HCT116 (cell line): ENCODE data around the gene PDE1C. TPM values are rescaled to one million over a fixed set of nuclear protein-coding genes. Genes with fewer than 3 reads are reported as not detected.

Experiments
- ATAC-seq: fragments of 200-7000 bp; cut with Tn5 transposase; 2 replicates; pipeline ENCODE4 v1.9.1; 2020; ENCODE audit warnings: mild to moderate bottlenecking, moderate library complexity
- BruUV-seq: library from RNA; stranded (reverse); fragments of 400-500 nt; replicated peaks from 2 replicates; lab custom pipeline; 2021; lab: Mats Ljungman, UMichigan
- CTCF ChIA-PET: fragments of 300-600 bp; sonication (Branson Sonifier 250); formaldehyde crosslinking; loops from one replicate; lab custom pipeline; 2021; ENCODE audit warnings: antibody characterized with exemption; lab: Charles Lee
- POLR2A ChIA-PET: fragments of 300-600, 350-600 bp; sonication (Branson Sonifier 250); formaldehyde crosslinking; loops from one replicate; lab custom pipeline; 2021; ENCODE audit warnings: antibody characterized with exemption; lab: Charles Lee
- RAD21 ChIA-PET, 2 experiments: fragments of 300-600 bp; sonication (Branson Sonifier 250); formaldehyde crosslinking; loops; one replicate each; lab custom pipeline; 2023; ENCODE audit warnings: low total read pairs in 2 of 2; ENCODE audit not compliant: uncharacterized antibody in 2 of 2, unreplicated experiment in 2 of 2, low non-redundant PET in 1 of 2; lab: Charles Lee
- DNase-seq: peaks from one replicate; pipeline ENCODE4 v3.0.0-alpha.2; 2010; ENCODE audit warnings: low read depth, low spot score
- H2AFZ ChIP-seq: fragments of 200-600 bp; shearing (Covaris generic), sonication (generic); 2 replicates; pipeline ENCODE4 v1.6.1; 2017; ENCODE audit warnings: low read depth, mixed run types, mixed read lengths, antibody characterized with exemption, low read length; ENCODE audit not compliant: poor library complexity, severe bottlenecking
- H3K27ac ChIP-seq: 2 replicates; pipeline ENCODE4 v1.5.1; 2012; ENCODE audit warnings: low read depth, low read length
- H3K27me3 ChIP-seq: fragments of 200-600 bp; sonication (generic); 2 replicates; pipeline ENCODE4 v1.6.1; 2016; ENCODE audit warnings: mixed run types, low read length, mixed read lengths; ENCODE audit not compliant: insufficient read depth
- H3K36me3 ChIP-seq, 2 experiments: fragments of 200-500 bp in 1 of 2; fragments of 200-600 bp in 1 of 2; sonication (Bioruptor generic) in 1 of 2; sonication (generic) in 1 of 2; 2 replicates each; pipeline versions ENCODE4 v1.5.1 to v1.6.1; 2014 to 2016; ENCODE audit warnings: low read length in 2 of 2, inconsistent platforms in 1 of 2, mixed read lengths in 1 of 2, mixed run types in 1 of 2; ENCODE audit not compliant: insufficient read depth in 2 of 2, control insufficient read depth in 1 of 2
- H3K4me1 ChIP-seq, 2 experiments: fragments of 200-600 bp in 1 of 2; sonication (generic) in 1 of 2; 2 replicates each; pipeline versions ENCODE4 v1.5.1 to v1.6.1; 2012 to 2017; ENCODE audit warnings: low read length in 2 of 2, inconsistent platforms in 1 of 2, mild to moderate bottlenecking in 1 of 2, mixed read lengths in 1 of 2, mixed run types in 1 of 2, moderate library complexity in 1 of 2; ENCODE audit not compliant: insufficient read depth in 2 of 2, control insufficient read depth in 1 of 2
- H3K4me2 ChIP-seq: fragments of 200-600 bp; sonication (generic); 2 replicates; pipeline ENCODE4 v1.6.1; 2017; ENCODE audit warnings: mixed run types, low read length, mixed read lengths
- H3K4me3 ChIP-seq, 2 experiments: fragments of 200-600 bp in 1 of 2; sonication (generic) in 1 of 2; replicated peaks in 1 of 2; 2 replicates each; pipeline ENCODE4 v1.5.1; 2011 to 2016; ENCODE audit warnings: low read length in 2 of 2, control low read depth in 1 of 2, low read depth in 1 of 2, mild to moderate bottlenecking in 1 of 2, mixed read lengths in 1 of 2, mixed run types in 1 of 2
- H3K79me2 ChIP-seq: fragments of 200-600 bp; sonication (generic); 2 replicates; pipeline ENCODE4 v1.6.1; 2017; ENCODE audit warnings: mild to moderate bottlenecking, mixed run types, low read length, moderate library complexity, mixed read lengths; ENCODE audit not compliant: insufficient read depth
- H3K9ac ChIP-seq: fragments of 200-600 bp; sonication (generic); 2 replicates; pipeline ENCODE4 v1.6.1; 2016; ENCODE audit warnings: low read length, mixed read lengths
- H3K9me2 ChIP-seq: fragments of 200-600 bp; sonication (generic), shearing (Covaris generic); 2 replicates; pipeline ENCODE4 v1.6.1; 2017; ENCODE audit warnings: mixed run types, mild to moderate bottlenecking, moderate library complexity; ENCODE audit not compliant: insufficient read depth
- H3K9me3 ChIP-seq, 2 experiments: fragments of 200-500 bp in 1 of 2; fragments of 200-600 bp in 1 of 2; sonication (Bioruptor generic) in 1 of 2; sonication (generic) in 1 of 2; 2 replicates each; pipeline ENCODE4 v1.6.1; 2014 to 2017; ENCODE audit warnings: low read length in 2 of 2, mixed read lengths in 2 of 2, inconsistent platforms in 1 of 2, low read depth in 1 of 2, mild to moderate bottlenecking in 1 of 2, mixed run types in 1 of 2, moderate library complexity in 1 of 2; ENCODE audit not compliant: control insufficient read depth in 1 of 2, insufficient read depth in 1 of 2
- H4K20me1 ChIP-seq: fragments of 200-600 bp; sonication (generic), shearing (Covaris generic); 2 replicates; pipeline ENCODE4 v1.6.1; 2017; ENCODE audit warnings: mixed run types, mild to moderate bottlenecking, moderate library complexity; ENCODE audit not compliant: insufficient read depth
- ATF3 ChIP-seq: IDR thresholded peaks from 2 replicates; pipeline ENCODE4 v1.6.1; 2012
- CBX3 ChIP-seq: IDR thresholded peaks from 2 replicates; pipeline ENCODE4 v1.6.1; 2012; ENCODE audit warnings: low read depth
- CEBPB ChIP-seq: IDR thresholded peaks from 2 replicates; pipeline ENCODE4 v1.6.1; 2012; ENCODE audit warnings: low read depth
- EGR1 ChIP-seq: IDR thresholded peaks from 2 replicates; pipeline ENCODE4 v1.6.1; 2012; ENCODE audit warnings: low read depth
- ELF1 ChIP-seq: IDR thresholded peaks from 2 replicates; pipeline ENCODE4 v1.6.1; 2012; ENCODE audit warnings: low read depth, borderline replicate concordance
- EZH2phosphoT487 ChIP-seq: fragments of 200-600 bp; IDR thresholded peaks from 2 replicates; pipeline ENCODE4 v1.6.1; 2018; ENCODE audit warnings: antibody characterized with exemption, borderline replicate concordance
- FOSL1 ChIP-seq: IDR thresholded peaks from 2 replicates; pipeline ENCODE4 v1.6.1; 2012; ENCODE audit warnings: low read depth
- JUND ChIP-seq: IDR thresholded peaks from 2 replicates; pipeline ENCODE4 v1.6.1; 2012
- MAX ChIP-seq: IDR thresholded peaks from 2 replicates; pipeline ENCODE4 v1.6.1; 2012
- POLR2A ChIP-seq: IDR thresholded peaks from 2 replicates; pipeline ENCODE4 v1.7.0; 2011; ENCODE audit warnings: borderline replicate concordance; ENCODE audit not compliant: insufficient read depth, insufficient read length; ENCODE audit errors: extremely low read depth
- POLR2AphosphoS5 ChIP-seq: IDR thresholded peaks from 2 replicates; pipeline ENCODE4 v1.6.1; 2011; ENCODE audit warnings: mild to moderate bottlenecking, low read depth, low read length, moderate library complexity
- SP1 ChIP-seq: IDR thresholded peaks from 2 replicates; pipeline ENCODE4 v1.6.1; 2012; ENCODE audit warnings: low read depth
- SRF ChIP-seq: IDR thresholded peaks from 2 replicates; pipeline ENCODE4 v1.6.1; 2012; ENCODE audit warnings: low read depth
- TCF7L2 ChIP-seq: IDR thresholded peaks from 2 replicates; pipeline ENCODE4 v1.7.0; 2011; ENCODE audit warnings: borderline replicate concordance, inconsistent platforms; ENCODE audit not compliant: insufficient read depth, insufficient read length; ENCODE audit errors: extremely low read depth
- ZBTB33 ChIP-seq: IDR thresholded peaks from 2 replicates; pipeline ENCODE4 v1.6.1; 2011; ENCODE audit warnings: mild to moderate bottlenecking, low read length, moderate library complexity; ENCODE audit not compliant: insufficient replicate concordance; ENCODE audit errors: extremely low read depth
- ZFX ChIP-seq: fragments of 450-650 bp; IDR thresholded peaks from 2 replicates; pipeline ENCODE4 v1.6.1; 2017
- ZNF274 ChIP-seq: fragments of 200-500 bp; sonication (Bioruptor generic); IDR thresholded peaks from 2 replicates; pipeline ENCODE4 v1.6.1; 2014; ENCODE audit warnings: mild to moderate bottlenecking, low read depth, low read length, inconsistent platforms
- intact Hi-C: fragments of 100-400 bp; cut with micrococcal nuclease; formaldehyde crosslinking; loops from 2 replicates; pipeline ENCODE4 v1.10.0; 2022
- total RNA-seq: library from RNA; stranded (reverse); gene quantifications from one replicate; pipeline ENCODE4 v1.2.1, GENCODE V29; 2021; ENCODE audit not compliant: unreplicated experiment
- TF ChIP-seq, protein P1 (sequence below), 3 experiments: fragments of 200-600 bp in 1 of 3; sonication (generic) in 1 of 3; IDR thresholded peaks in 2 of 3; conservative IDR thresholded peaks in 1 of 3; 2 replicates each; pipeline ENCODE4 v1.5.1; 2012 to 2017; ENCODE audit warnings: low read depth in 2 of 3, low read length in 2 of 3, antibody characterized with exemption in 1 of 3, borderline replicate concordance in 1 of 3, control low read depth in 1 of 3, mild to moderate bottlenecking in 1 of 3, mixed read lengths in 1 of 3, mixed run types in 1 of 3, moderate library complexity in 1 of 3; ENCODE audit not compliant: insufficient read depth in 1 of 3

Gene PDE1C
- total RNA-seq, 1 experiment from 2014 or later, result 0.17 TPM

DNA sequence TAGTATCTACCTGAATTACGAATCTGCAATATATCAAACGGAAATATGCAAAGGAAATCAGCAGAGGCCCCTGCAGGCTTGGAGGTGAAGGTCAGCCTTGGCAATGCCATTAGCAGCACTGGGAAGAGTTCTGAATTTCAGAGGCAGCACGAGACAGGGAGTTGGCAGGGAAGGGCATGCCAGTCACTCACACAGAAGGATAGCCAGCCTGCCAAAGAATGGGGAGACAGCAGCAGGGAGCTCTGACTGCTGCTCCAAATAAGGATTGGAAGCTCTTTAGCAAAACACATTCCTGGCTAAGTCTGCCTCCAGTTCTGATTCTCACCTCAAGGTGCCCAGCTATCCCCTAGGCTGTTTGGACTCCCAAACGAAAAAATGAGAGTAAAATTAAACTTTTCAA, 188.0 kb downstream of the PDE1C start:
- Histone ChIP-seq H3K79me2 (no peaks in the 10 kb centered on the region), H3K4me2 (no peak overlapping the region), H3K9me2 (no peaks in the 10 kb centered on the region), H3K9ac (no peak overlapping the region), H3K4me1 (no peaks in the 10 kb centered on the region), H3K27ac (no peak overlapping the region), H4K20me1 (no peaks in the 10 kb centered on the region), H3K9me3 (no peaks in the 10 kb centered on the region), H3K4me3 (no peak overlapping the region), H3K36me3 (no peaks in the 10 kb centered on the region), H3K27me3 (0 out of 2 replicates have a peak, but pooled peaks cover 7% of the 10 kb centered on the region), H2AFZ (no peak overlapping the region)
- no peak for ATAC-seq
- DNase-seq, result no peak
- no TSS peak for BruUV-seq
- POLR2A ChIA-PET, result no interaction called here
- CTCF ChIA-PET, result no interaction called here
- TF ChIP-seq ZBTB33, result no peak
- TF ChIP-seq EGR1, result no peak
- TF ChIP-seq FOSL1, result no peak
- no peak for TF ChIP-seq POLR2AphosphoS5
- TF ChIP-seq ELF1, result no peak
- TF ChIP-seq ZFX, result no peak
- no peak for TF ChIP-seq EZH2phosphoT487
- TF ChIP-seq CEBPB, result no peak
- TF ChIP-seq ZNF274, result no peak
- no peak for TF ChIP-seq CBX3
- no peak for TF ChIP-seq MAX
- no peak for TF ChIP-seq ATF3
- TF ChIP-seq, protein P1, sequence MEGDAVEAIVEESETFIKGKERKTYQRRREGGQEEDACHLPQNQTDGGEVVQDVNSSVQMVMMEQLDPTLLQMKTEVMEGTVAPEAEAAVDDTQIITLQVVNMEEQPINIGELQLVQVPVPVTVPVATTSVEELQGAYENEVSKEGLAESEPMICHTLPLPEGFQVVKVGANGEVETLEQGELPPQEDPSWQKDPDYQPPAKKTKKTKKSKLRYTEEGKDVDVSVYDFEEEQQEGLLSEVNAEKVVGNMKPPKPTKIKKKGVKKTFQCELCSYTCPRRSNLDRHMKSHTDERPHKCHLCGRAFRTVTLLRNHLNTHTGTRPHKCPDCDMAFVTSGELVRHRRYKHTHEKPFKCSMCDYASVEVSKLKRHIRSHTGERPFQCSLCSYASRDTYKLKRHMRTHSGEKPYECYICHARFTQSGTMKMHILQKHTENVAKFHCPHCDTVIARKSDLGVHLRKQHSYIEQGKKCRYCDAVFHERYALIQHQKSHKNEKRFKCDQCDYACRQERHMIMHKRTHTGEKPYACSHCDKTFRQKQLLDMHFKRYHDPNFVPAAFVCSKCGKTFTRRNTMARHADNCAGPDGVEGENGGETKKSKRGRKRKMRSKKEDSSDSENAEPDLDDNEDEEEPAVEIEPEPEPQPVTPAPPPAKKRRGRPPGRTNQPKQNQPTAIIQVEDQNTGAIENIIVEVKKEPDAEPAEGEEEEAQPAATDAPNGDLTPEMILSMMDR (IDR thresholded peaks at IDR 0.05 in 2 of 3, conservative IDR thresholded peaks at IDR 0.05 in 1 of 3; ENCODE audit: borderline replicate concordance in 1 of 3, insufficient read depth in 1 of 3, low read depth in 2 of 3, low read length in 2 of 3), result no peak
- no peak for TF ChIP-seq JUND
- TF ChIP-seq TCF7L2, result no peak
- TF ChIP-seq POLR2A, result no peak
- no peak for TF ChIP-seq SRF
- no peak for TF ChIP-seq SP1
- RAD21 ChIA-PET, result no interaction called here
- intact Hi-C loops, result no loop called here
